Bronchial epithelial cell (primary cell): ENCODE results near the gene CCDC7. TPM values are rescaled to one million over a fixed set of nuclear protein-coding genes. Genes with fewer than 3 reads are reported as not detected.
"Not testable (repeated sequence)": the region's sequence is repeated elsewhere in the genome, so short reads cannot be mapped to it uniquely, and the experiment has no call there.

Experiments
- DNase-seq: peaks from one replicate; pipeline ENCODE4 v3.0.0-alpha.2; 2010; ENCODE audit warnings: low read depth
- FAIRE-seq: peaks from 2 replicates; lab custom pipeline; 2011; peaks lifted over from hg19 to GRCh38; lab: Jason Lieb, UNC
- H3K27me3 ChIP-seq: 2 replicates; pipeline ENCODE4 v1.5.1; 2011; ENCODE audit warnings: low read length; ENCODE audit not compliant: control insufficient read depth, insufficient read depth
- H3K36me3 ChIP-seq: 2 replicates; pipeline ENCODE4 v1.5.1; 2011; ENCODE audit warnings: low read length; ENCODE audit not compliant: control insufficient read depth, insufficient read depth
- H3K4me3 ChIP-seq: 2 replicates; pipeline ENCODE4 v1.5.1; 2011; ENCODE audit warnings: mild to moderate bottlenecking, low read depth, low read length, control low read depth
- total RNA-seq: library from RNA; depleted of rRNA; stranded (reverse); fragments of >200 nt; gene quantifications from 2 replicates; pipeline ENCODE4 v1.2.1, GENCODE V29; 2014
- TF ChIP-seq, protein P1 (sequence below): IDR thresholded peaks from 2 replicates; pipeline ENCODE4 v1.5.1; 2011; ENCODE audit warnings: mild to moderate bottlenecking, moderate library complexity, low read length, control low read depth, inconsistent platforms; ENCODE audit not compliant: insufficient read depth, severe bottlenecking

CCDC7 gene
- total RNA-seq, 1 donor from 2014 or later, result 1.8 TPM

DNA sequence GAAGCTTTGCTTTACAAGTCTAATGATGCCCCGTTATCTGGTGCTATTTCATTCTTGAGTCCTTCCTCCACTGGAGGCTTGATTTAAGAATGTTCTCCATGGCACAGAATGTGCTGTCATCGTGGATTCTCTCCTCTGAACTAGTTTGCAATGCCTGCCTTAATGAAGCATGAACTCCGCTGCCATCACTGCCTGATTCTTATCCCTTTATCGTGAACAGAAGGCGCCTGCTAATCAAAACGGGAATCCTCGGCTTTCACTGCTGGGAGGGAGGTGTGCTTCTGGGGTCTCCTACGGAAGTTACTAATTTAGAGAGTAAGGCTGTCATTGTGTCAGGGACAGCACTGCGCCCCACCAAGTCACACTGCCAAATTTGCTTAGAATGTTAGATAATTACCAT is 455.9 kb downstream of the CCDC7 start:
- FAIRE-seq (no peak), DNase-seq (no peak)
- Histone ChIP-seq H3K4me3 (no peak overlapping the region), H3K27me3 (no peaks in the 10 kb centered on the region), H3K36me3 (peaks cover 12% of the 10 kb centered on the region)
- TF ChIP-seq, protein P1, sequence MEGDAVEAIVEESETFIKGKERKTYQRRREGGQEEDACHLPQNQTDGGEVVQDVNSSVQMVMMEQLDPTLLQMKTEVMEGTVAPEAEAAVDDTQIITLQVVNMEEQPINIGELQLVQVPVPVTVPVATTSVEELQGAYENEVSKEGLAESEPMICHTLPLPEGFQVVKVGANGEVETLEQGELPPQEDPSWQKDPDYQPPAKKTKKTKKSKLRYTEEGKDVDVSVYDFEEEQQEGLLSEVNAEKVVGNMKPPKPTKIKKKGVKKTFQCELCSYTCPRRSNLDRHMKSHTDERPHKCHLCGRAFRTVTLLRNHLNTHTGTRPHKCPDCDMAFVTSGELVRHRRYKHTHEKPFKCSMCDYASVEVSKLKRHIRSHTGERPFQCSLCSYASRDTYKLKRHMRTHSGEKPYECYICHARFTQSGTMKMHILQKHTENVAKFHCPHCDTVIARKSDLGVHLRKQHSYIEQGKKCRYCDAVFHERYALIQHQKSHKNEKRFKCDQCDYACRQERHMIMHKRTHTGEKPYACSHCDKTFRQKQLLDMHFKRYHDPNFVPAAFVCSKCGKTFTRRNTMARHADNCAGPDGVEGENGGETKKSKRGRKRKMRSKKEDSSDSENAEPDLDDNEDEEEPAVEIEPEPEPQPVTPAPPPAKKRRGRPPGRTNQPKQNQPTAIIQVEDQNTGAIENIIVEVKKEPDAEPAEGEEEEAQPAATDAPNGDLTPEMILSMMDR, result no peak

DNA sequence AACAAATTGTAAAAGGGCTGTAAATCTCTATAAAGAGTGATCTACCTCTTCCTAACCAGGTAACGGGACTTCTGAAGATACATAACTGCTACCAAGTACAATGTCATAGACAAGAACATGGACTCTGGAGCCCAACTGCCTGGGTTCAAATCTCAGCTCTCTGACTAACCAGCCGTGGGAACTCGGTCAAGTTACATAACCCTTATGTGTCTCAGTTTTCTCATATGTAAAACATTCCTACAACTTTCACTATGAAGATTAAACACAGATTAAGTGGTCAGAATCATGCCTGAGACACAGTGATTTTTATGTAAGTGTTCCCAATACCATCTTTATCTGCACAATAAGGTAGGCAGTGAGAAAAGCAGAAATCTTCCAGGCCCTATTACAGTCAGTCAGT is 459.5 kb downstream of the CCDC7 start:
- FAIRE-seq (no peak), DNase-seq (no peak)
- no peaks in the 10 kb centered on the region for H3K27me3 ChIP-seq
- H3K36me3 ChIP-seq, result peaks cover 13% of the 10 kb centered on the region
- TF ChIP-seq, protein P1, result no peak
- H3K4me3 ChIP-seq, result no peak overlapping the region

DNA sequence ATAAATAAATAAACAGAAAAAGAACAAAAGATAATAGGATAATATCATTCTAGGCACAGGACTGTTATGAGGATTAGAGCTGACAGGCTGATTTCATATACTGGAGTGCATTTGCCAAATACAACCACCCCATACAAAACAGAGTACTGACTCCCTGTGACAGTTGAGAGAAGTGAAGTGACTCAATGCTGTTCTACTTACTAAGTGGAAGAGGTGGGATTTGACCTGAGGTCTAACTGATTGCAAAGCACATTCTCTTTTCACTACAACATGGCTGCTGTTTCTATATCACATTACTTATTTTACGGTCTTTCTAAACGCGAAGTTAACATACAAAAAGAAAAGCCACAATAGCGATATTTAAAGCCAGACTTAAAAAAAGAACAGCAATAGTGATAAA is 460.7 kb downstream of the CCDC7 start:
- Histone ChIP-seq H3K27me3 (no peaks in the 10 kb centered on the region), H3K4me3 (no peak overlapping the region), H3K36me3 (peaks cover 13% of the 10 kb centered on the region)
- no peak for DNase-seq
- TF ChIP-seq, protein P1, result no peak
- FAIRE-seq, result no peak

DNA sequence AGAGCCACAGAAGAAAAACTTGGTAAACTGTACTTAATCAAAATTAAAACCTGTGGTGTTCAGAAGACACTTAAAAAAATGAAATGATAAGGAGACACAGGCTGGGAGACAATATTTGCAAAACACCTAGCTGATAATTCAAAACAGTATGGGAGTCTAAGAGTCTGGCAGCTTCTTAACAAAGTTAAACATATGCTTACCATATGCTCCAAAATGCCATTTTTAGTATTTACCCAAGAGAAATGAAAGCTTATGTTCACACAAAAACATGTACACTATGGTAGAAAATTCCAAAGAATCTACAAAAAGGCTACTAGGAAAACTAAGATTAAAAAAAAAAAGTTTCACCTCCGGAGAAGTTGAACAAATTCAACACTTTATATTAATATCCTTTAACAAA is 463.5 kb downstream of the CCDC7 start:
- H3K4me3 ChIP-seq, result no peak overlapping the region
- TF ChIP-seq, protein P1, result no peak
- peaks cover 5% of the 10 kb centered on the region for H3K36me3 ChIP-seq
- no peaks in the 10 kb centered on the region for H3K27me3 ChIP-seq
- DNase-seq (no peak), FAIRE-seq (no peak)

DNA sequence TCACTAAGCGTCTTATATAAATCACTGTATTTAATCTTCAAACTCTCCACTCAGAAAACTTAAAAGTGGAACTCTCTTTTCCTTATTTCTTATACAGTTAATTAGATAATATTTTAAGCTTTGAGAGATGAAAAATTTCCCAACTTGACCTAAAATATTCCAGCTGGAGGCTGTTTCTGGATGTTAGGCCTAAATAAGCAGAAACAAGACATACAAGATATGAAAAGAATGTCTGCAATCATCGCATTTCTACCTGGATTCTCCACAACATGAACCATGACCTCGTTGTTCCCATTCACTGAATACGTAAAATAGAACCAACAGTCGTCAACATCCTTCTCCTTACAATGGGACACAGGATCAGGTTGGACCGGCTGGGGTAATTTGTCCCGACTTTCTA is 464.0 kb downstream of the CCDC7 start:
- not testable (repeated sequence) for H3K4me3 ChIP-seq, DNase-seq, H3K36me3 ChIP-seq, FAIRE-seq, H3K27me3 ChIP-seq

DNA sequence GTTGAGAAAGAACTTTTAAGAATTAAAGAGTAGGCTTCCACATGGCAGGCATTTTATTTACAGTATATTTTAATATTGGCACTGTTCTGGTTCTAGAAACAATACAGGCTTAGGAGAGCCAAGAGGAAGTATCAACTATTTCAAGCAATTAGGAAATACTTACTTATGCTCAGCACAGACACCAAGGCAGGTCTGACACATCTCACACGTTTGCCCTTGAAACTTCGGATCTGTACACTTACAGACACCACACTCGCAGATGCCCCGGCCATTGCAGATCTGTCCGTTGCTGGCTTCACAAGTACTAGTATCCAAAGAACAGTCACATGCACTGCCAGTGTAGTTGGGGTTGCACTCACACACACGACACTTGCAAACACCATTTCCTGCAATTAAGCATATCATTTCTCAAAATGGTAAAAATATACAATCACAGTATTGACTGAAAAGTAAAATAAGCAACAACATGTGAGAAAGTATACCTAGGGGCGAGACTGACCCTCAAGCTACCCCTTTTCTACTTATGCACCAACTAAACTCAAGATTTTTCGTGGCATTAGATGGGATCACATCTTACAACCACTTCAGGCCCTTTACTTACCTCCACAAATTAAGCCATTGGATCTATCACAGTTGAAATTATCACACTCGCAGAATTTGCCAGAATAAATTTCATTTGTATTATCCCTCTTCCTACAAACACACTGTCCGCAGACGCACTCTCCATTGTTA is 465.5 kb downstream of the CCDC7 start:
- no peak for FAIRE-seq
- no peak overlapping the region for H3K4me3 ChIP-seq
- H3K27me3 ChIP-seq, result no peaks in the 10 kb centered on the region
- H3K36me3 ChIP-seq, result peaks cover 4% of the 10 kb centered on the region
- TF ChIP-seq, protein P1, result no peak
- no peak for DNase-seq

DNA sequence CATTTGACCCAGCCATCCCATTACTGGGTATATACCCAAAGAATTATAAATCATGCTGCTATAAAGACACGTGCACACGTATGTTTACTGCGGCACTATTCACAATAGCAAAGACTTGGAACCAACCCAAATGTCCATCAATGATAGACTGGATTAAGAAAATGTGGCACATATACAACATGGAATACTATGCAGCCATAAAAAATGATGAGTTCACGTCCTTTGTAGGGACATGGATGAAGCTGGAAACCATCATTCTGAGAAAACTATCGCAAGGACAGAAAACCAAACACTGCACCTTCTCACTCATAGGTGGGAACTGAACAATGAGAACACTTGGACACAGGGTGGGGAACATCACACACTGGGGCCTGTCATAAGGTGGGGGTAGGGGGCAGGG is 471.9 kb downstream of the CCDC7 start:
- DNase-seq, H3K4me3 ChIP-seq, H3K27me3 ChIP-seq, H3K36me3 ChIP-seq, FAIRE-seq: not testable (repeated sequence)
